ENCODE measurements around the gene SMARCB1. TPM values are rescaled to one million over a fixed set of nuclear protein-coding genes. Genes with fewer than 3 reads are reported as not detected.

The SMARCB1 gene
- total and polyA plus RNA-seq, 2 donors (not counting 3 experiments of a cell fraction or from before 2014, with no cell fraction given): 113 to 148 TPM

GRCh38 chr22:23847991-23848864, 61.5 kb downstream of the SMARCB1 start:
- TF ChIP-seq MYC (IDR thresholded peaks at IDR 0.05; ENCODE audit: low read depth, low read length): no peak
- no peak for TF ChIP-seq EZH2 (IDR thresholded peaks at IDR 0.05; ENCODE audit: borderline replicate concordance, low read depth, low read length, severe bottlenecking)
- TF ChIP-seq GATA2 (IDR thresholded peaks at IDR 0.05; ENCODE audit: insufficient read depth, insufficient read length, low read depth, low read length): no peak
- TF ChIP-seq POLR2A (IDR thresholded peaks at IDR 0.05; ENCODE audit: low read depth, low read length): no peak
- TF ChIP-seq FOS (IDR thresholded peaks at IDR 0.05; ENCODE audit: borderline replicate concordance, insufficient read depth, low read length): no peak
- no peak for TF ChIP-seq MAX (IDR thresholded peaks at IDR 0.05; ENCODE audit: insufficient read depth, insufficient read length)
- TF ChIP-seq JUN (IDR thresholded peaks at IDR 0.05; ENCODE audit: borderline replicate concordance, insufficient read depth, insufficient read length, low read depth): no peak
- TF ChIP-seq CTCF (IDR thresholded peaks at IDR 0.05; ENCODE audit: extremely low read depth in 1 of 2, insufficient read depth in 1 of 2, low read depth in 1 of 2, low read length in 2 of 2): no peak
- no peak for TF ChIP-seq POLR2AphosphoS5 (IDR thresholded peaks at IDR 0.05; ENCODE audit: insufficient read depth, low read depth, low read length)
- no peaks in the 10 kb centered on the region for H3K9me3 ChIP-seq (replicated peaks; ENCODE audit: control insufficient read depth, insufficient read depth, low read length)
- H3K27ac ChIP-seq (ENCODE audit: insufficient read depth, low read depth, low read length): no peak overlapping the region
- H4K20me1 ChIP-seq (replicated peaks; ENCODE audit: control insufficient read depth, extremely low read depth, insufficient read depth, low read length): no peaks in the 10 kb centered on the region
- ChIA-PET CTCF (interaction anchor here (0.9 to 2.1 kb wide), 4 partner anchors 9 to 80 kb away, joined by 3 to 63 read pairs (median 12); partner anchors contain the start of genes CHCHD10, DERL3 and SLC2A11), POLR2A (no interaction called here)
- dilution Hi-C loops (cut with MboI; ENCODE audit: extremely low pct_ligation_motif_present, low sequenced_read_pairs): no loop called here
- no peaks in the 10 kb centered on the region for H3K9me1 ChIP-seq (replicated peaks; ENCODE audit: control insufficient read depth, extremely low read depth, insufficient read depth, low read length)
- intact Hi-C loops (cut with micrococcal nuclease): loop anchor here (1.0 to 5.0 kb wide), 4 partner anchors 80 to 306 kb away; no protein-coding TSS in a partner anchor
- H3K36me3 ChIP-seq (ENCODE audit: control insufficient read depth in 2 of 2, extremely low read depth in 1 of 2, insufficient read depth in 2 of 2, low read length in 2 of 2): no peaks in the 10 kb centered on the region
- no peak for DNase-seq (ENCODE audit: low read depth, low spot score)
- no peak for FAIRE-seq
- H3K4me2 ChIP-seq (ENCODE audit: insufficient read depth, low read length): no peak overlapping the region
- H2AFZ ChIP-seq (ENCODE audit: low read depth, low read length): no peak overlapping the region
- H3K27me3 ChIP-seq (ENCODE audit: control insufficient read depth in 2 of 2, insufficient read depth in 2 of 2, low read length in 2 of 2): no peaks in the 10 kb centered on the region
- no peak overlapping the region for H3K9ac ChIP-seq (replicated peaks; ENCODE audit: extremely low read depth, insufficient read depth, low read length)
- no peaks in the 10 kb centered on the region for H3K79me2 ChIP-seq (ENCODE audit: control insufficient read depth, insufficient read depth, low read length)
- no TSS peak for BruUV-seq (replicated peaks)
- no peak overlapping the region for H3K4me3 ChIP-seq (replicated peaks in 1 of 3; ENCODE audit: insufficient read depth in 1 of 3, low read depth in 1 of 3, low read length in 3 of 3)
- peaks cover 8% of the 10 kb centered on the region for H3K4me1 ChIP-seq (ENCODE audit: control insufficient read depth, extremely low read depth, insufficient read depth, low read length)

All from endothelial cell of umbilical vein (primary cell).